Measurements from ENCODE around the gene NDUFS6.

Gene NDUFS6

DNA sequence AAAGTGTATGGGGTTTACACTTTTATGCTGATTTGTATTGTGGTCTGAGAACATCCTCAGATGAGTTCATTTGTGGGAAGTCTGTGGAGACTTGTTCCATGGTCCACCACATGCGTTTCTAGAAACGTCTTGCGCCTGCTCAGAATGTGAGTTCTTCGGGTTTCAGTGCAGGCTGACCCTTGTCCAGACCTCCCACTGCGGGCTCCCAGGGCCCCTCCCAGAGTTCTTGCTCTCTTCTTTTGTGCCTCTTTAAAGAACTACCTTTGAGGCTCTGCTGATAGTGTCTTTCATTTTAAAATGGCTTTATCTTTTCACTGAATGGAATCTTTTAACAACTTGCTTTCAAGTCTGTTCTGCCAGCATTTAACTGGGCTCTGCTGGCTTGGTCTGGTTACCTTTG, 17.6 kb downstream of the NDUFS6 start:
- DNase-seq, result no peak

DNA sequence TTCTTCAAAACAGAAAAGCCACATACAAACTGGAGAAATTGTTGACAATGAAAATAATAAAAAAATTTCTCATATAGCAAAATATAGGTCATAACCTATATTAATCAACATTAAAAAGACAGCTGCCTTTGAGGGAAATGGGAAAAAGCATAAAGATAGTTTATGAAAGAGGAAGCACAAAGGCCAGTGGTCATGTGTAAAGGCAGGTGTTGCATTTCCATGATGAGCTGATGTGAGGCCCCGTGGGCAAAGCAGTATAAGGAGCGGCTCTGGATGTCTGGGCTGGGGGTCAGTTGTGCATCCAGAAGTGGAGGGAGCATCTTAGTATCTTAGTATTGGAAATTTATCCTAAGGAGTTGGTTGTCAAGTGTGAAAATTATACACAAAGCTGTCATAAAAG, 18.3 kb downstream of the NDUFS6 start:
- no peak for DNase-seq

DNA sequence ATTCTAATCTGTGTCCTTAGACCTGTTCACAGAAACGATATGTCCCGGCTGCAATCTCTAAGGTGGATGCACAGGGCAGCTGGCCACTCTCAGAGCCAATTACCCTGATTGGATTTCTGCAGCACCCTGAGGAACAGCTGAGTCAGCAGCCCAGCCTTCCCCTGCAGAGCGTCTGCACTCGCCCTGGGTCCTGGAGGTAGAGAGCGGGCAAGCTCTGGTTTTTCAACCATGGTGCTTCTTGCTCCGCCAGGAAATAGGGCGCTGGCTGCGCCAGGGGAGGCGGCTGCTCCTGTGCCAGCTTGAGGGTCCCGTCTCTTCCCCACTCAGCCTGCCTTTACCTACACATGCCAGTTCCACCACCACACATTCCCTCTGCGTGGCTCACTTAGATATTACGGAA, 19.2 kb downstream of the NDUFS6 start:
- no peak for DNase-seq

- DNase-seq, result no peak
Observed at GRCh38 chr5:1820926-1821325, 19.7 kb downstream of the NDUFS6 start.

GRCh38 chr5:1821862-1822261, 20.7 kb downstream of the NDUFS6 start:
- no peak for DNase-seq

GRCh38 chr5:1823381-1824034, 22.3 kb downstream of the NDUFS6 start:
- no peak for DNase-seq

- DNase-seq, result no peak
Observed at GRCh38 chr5:1824109-1824821, 23.1 kb downstream of the NDUFS6 start.

DNA sequence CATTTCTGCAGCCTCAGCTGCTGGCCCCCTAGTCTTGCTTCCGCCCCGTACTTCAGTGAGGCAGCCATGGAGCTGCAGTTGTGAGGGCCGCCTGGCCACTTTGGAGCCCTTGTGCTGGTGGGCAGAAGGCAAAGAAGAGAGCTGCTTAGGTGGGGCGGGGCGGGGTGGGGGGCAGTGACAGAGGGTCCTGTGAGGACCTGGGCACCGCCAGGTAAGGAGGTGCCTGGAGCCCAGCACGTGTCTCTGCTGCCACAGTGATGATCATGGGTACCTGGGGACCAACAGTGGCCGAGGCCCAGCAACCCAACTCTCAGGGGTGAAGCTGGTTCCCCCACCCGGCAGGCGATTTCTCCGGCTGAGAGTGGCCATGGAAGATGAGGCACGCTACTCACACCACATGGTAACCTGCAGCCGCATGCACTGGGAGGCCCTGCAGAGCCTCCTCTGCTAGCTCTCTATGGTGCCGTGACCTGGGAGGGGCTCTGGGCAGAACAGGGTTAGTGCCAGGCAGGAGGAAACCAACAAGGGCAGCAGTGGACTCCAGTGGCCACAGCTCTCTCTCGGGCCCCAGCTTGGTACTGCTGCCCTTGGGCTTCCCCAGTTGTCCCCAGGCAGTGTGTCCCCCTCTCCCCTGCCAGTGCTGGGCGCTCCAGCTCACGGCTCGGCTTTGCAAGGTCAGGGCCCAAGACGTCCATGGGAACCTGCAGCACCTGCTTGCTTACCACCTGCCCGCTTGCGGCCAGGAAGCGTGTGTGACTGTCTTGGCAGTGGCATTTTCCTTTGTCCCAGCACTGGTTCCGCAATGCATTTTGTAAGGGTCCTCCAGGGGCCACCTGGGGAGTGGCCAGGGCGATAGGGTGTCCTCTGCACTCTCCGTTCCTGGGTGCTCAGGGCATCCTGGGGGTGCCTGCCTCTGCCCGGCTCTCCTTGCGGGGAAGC, 24.0 kb downstream of the NDUFS6 start:
- no peak for DNase-seq

DNA sequence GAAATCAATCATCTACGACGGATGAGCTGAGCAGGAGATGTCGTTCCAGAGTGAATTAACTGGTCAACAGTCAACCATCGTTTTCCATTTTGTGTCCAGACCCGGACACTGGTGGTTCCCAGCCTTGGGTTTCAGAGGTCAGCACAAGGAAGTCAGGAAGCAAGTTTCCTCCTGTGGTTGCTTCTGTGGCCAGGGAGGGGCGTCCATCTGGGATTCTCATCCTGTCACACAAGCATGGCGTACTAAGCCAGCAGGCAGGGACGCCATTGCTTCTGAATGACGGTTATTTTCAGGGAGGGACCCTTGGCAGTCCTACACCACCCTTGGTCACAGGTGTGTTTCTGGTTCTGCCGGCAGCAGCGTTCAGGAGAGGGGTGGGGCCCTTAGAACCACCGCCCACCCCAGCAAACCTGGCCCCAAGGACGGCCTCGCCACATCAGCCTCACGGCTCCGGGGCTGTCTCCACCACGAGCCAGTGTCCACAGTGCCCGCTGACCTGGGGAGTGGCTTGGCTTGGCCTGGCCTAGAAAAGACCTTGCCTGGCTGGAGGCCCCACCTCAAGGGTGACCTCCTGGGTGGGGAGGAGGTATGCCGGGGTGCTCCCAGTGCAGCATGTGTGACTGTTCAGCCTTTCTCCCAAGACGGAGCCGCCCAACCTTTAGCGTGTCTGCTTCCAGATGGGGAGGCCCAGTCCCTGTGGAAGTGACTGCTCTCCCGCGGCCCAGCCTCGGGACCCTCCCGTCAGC, 25.2 kb downstream of the NDUFS6 start:
- no peak for DNase-seq

DNA sequence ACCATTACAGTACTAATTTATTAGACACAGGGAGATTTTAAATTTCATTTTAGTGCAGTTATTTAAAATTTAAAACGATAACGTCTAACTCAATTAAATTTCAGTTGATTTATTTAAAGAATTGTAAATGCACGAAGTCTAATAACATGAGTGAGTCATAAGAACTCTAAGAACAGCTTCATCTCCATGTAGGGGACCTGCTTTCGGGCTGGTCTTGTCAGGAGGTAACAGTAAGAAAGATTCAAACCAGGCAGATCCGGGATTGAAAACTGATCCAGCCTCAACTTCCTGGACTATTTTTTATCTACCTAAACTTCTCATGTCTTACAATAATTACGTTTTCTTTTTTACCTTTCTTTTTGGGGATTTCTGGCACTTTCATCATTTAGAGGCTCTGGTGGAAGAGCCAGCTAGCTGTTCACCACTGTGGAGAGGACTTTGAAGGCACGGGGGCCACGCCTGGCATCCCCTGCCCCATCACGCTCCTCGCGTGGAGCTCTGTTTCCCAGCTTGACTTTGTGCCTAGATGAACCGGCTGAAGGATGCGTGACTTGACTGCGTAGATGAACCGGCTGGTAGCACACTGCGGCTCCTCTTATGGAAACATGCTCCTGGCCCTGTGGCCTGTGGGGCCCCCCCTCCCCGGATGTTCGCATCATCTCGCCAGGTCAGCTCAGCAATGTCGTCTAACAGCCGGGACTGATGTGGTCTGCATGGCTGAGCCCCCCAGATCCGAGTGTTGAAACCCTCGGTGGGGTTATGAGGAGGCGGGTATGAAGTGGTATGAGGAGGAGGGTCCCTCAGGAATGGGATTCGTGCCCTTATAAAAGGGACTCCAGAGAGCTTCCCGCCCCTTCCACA, 26.0 kb downstream of the NDUFS6 start:
- no peak for DNase-seq

- DNase-seq, result peak; percentile 5
Observed at GRCh38 chr5:1827886-1828397, 26.7 kb downstream of the NDUFS6 start.

- no peak for DNase-seq
Observed at GRCh38 chr5:1830571-1831228, 29.5 kb downstream of the NDUFS6 start.

DNA sequence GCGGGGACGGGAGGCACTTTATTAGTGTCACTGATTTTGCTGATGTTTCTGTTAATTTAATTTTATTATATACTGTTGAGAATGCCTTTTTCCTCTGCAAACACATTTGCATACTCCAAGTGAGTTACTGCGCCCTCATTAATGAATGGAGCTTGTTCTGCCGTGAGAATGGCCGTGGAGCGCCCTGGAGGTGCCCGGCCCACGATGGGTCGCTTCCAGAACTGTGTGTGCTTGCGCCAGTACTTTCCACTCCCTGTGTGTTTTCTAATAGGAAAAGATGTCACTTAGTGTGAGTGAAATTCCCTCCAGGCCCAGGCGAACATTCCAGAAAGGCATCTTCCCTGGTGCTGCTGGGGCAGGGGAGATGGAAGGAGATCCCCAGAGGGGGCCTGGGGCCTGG, 30.1 kb downstream of the NDUFS6 start:
- no peak for DNase-seq

GRCh38 chr5:1831677-1832313, 30.6 kb downstream of the NDUFS6 start:
- no peak for DNase-seq

- DNase-seq, result no peak
Observed at GRCh38 chr5:1832511-1833250, 31.5 kb downstream of the NDUFS6 start.

- DNase-seq, result no peak
Observed at GRCh38 chr5:1833264-1834021, 32.2 kb downstream of the NDUFS6 start.

DNA sequence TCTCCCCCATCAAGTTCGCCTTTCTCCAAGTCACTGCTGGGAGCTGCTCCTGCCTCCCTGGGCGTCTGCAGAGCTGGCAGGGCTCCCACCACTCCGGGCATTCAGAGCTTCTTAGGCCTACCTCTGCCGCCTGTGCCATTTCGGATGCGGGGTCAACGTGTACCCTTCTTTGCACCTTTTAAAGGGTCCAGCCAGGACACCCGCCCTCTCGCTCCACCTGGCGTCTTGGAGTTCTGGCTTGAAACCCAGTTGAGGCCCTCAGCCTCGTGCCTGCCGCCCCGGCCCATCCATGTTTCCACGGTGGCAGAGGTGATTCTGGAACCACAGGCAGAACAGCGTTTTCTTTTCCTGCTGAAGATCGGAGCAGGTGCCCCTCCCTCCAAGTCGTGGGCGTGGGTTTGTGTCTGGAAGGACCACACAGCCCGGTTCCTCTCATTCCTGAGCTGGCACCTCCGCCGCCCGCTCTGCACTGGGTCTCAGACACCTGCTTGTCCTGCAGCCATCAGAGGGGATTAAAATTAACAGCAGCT, 32.9 kb downstream of the NDUFS6 start:
- DNase-seq, result no peak

- DNase-seq, result no peak
Observed at GRCh38 chr5:1834721-1835429, 33.7 kb downstream of the NDUFS6 start.

Measured in NCI-H2029 treated with DMSO at 0.1 percent for 48 hours (cell line).